OCI-LY1 (cell line): ENCODE data around the gene KCNMB2.

Experiments used
- H2AFZ ChIP-seq: fragments of 200-600 bp; sonication (generic), shearing (Covaris generic); 2 replicates; pipeline ENCODE4 v1.6.0; 2014; ENCODE audit warnings: antibody characterized with exemption, mild to moderate bottlenecking, low read length
- H3F3A ChIP-seq: fragments of 200-600 bp; sonication (generic), shearing (Covaris generic); 2 replicates; pipeline ENCODE4 v1.6.0; 2014; ENCODE audit warnings: mild to moderate bottlenecking, antibody characterized with exemption, low read length, moderate library complexity; ENCODE audit not compliant: insufficient read depth
- H3K27ac ChIP-seq: fragments of 200-600 bp; sonication (generic); 2 replicates; pipeline ENCODE4 v1.5.1; 2014; ENCODE audit warnings: low read length, mixed run types, mild to moderate bottlenecking, low read depth; ENCODE audit not compliant: poor library complexity, severe bottlenecking
- H3K27me3 ChIP-seq: fragments of 200-600 bp; sonication (generic); 2 replicates; pipeline ENCODE4 v1.6.0; 2014; ENCODE audit warnings: antibody characterized with exemption, mild to moderate bottlenecking, low read length, moderate library complexity; ENCODE audit not compliant: insufficient read depth
- H3K36me3 ChIP-seq: fragments of 200-600 bp; sonication (generic); 2 replicates; pipeline ENCODE4 v1.6.1; 2014; ENCODE audit warnings: mild to moderate bottlenecking, antibody characterized with exemption, low read length, moderate library complexity, mixed read lengths; ENCODE audit not compliant: insufficient read depth
- H3K4me1 ChIP-seq: fragments of 200-600 bp; sonication (generic); 2 replicates; pipeline ENCODE4 v1.5.1; 2014; ENCODE audit warnings: mild to moderate bottlenecking, low read length, moderate library complexity; ENCODE audit not compliant: insufficient read depth, severe bottlenecking
- H3K4me2 ChIP-seq: fragments of 200-600 bp; sonication (generic), shearing (Covaris generic); 2 replicates; pipeline ENCODE4 v1.6.1; 2014; ENCODE audit warnings: low read length
- H3K4me3 ChIP-seq: fragments of 200-600 bp; sonication (generic); 2 replicates; pipeline ENCODE4 v1.5.1; 2014; ENCODE audit warnings: low read length, low read depth, mild to moderate bottlenecking, mixed read lengths; ENCODE audit not compliant: poor library complexity, severe bottlenecking
- H3K79me2 ChIP-seq: fragments of 200-600 bp; shearing (Covaris generic); 2 replicates; pipeline ENCODE4 v1.6.1; 2016; ENCODE audit warnings: mixed run types, low read length, mixed read lengths; ENCODE audit not compliant: insufficient read depth
- H3K9ac ChIP-seq: fragments of 200-600 bp; sonication (generic), shearing (Covaris generic); 2 replicates; pipeline ENCODE4 v1.6.1; 2014; ENCODE audit warnings: mild to moderate bottlenecking, low read length, mixed read lengths
- H3K9me2 ChIP-seq: fragments of 200-600 bp; sonication (generic), shearing (Covaris generic); 2 replicates; pipeline ENCODE4 v1.6.1; 2014; ENCODE audit warnings: low read depth, mild to moderate bottlenecking, low read length, mixed read lengths
- H3K9me3 ChIP-seq: fragments of 200-600 bp; shearing (Covaris generic); 2 replicates; pipeline ENCODE4 v1.6.1; 2014; ENCODE audit warnings: low read length, mixed read lengths
- H4K20me1 ChIP-seq: fragments of 200-600 bp; sonication (generic), shearing (Covaris generic); 2 replicates; pipeline ENCODE4 v1.6.0; 2016; ENCODE audit warnings: mild to moderate bottlenecking, low read length; ENCODE audit not compliant: insufficient read depth
- CTCF ChIP-seq: fragments of 200-600 bp; sonication (generic), shearing (Covaris generic); IDR thresholded peaks from 2 replicates; pipeline ENCODE4 v1.5.1; 2017; ENCODE audit warnings: mild to moderate bottlenecking, antibody characterized with exemption, low read length, moderate library complexity, mixed read lengths
- EZH2 ChIP-seq: fragments of 200-600 bp; sonication (generic), shearing (Covaris generic); IDR thresholded peaks from 2 replicates; pipeline ENCODE4 v1.8.0; 2017; ENCODE audit warnings: borderline replicate concordance, mixed run types, mild to moderate bottlenecking, antibody characterized with exemption, low read length, moderate library complexity, mixed read lengths

The KCNMB2 gene

DNA sequence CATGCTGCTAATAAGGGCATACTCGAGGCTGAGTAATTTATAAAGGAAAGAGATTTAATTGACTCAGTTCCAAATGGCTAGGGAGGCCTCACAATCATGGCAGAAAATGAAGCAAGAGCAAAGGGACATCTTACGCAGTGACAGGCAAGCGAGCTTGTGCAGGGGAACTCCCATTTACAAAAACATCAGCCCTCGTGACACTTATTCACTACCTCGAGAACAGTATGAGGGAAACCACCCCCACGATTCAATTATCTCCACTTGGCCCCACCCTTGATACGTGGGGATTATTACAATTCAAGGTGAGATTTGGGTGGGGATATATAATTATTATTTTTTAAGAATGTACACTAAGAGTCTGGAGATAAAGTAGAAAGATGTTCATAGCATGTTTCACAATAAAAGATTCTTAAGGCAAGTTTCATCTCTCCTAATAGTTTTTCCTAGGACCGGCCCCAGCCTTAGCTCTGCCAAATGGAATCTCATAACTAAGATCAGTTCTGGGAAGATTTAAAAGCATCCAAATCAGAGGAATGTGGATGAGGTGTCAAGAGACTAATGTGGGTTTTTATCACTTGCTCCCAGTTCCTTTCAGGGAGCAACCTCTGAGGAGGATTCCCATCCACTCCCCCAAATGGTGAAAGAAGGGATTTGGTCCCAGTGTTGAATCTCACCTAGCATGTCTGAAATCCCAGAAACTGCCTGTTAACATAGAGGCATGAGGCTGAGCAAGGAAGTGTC, 314.4 kb downstream of the KCNMB2 start:
- H3K4me2 ChIP-seq: no peak overlapping the region
- no peaks in the 10 kb centered on the region for H4K20me1 ChIP-seq
- no peaks in the 10 kb centered on the region for H3K4me1 ChIP-seq
- no peaks in the 10 kb centered on the region for H3K36me3 ChIP-seq
- TF ChIP-seq EZH2 (no peak), CTCF (no peak)
- H3K9me3 ChIP-seq: no peaks in the 10 kb centered on the region
- no peak overlapping the region for H3K9ac ChIP-seq
- no peaks in the 10 kb centered on the region for H3K27me3 ChIP-seq
- H3K9me2 ChIP-seq: no peaks in the 10 kb centered on the region
- no peak overlapping the region for H3K27ac ChIP-seq
- no peak overlapping the region for H3K4me3 ChIP-seq
- no peak overlapping the region for H2AFZ ChIP-seq
- H3F3A ChIP-seq: no peaks in the 10 kb centered on the region
- no peaks in the 10 kb centered on the region for H3K79me2 ChIP-seq

GRCh38 chr3:178851564-178851963, 315.3 kb downstream of the KCNMB2 start:
- TF ChIP-seq CTCF: no peak
- TF ChIP-seq EZH2: no peak
- H3K4me2 ChIP-seq: no peak overlapping the region
- H3F3A ChIP-seq: no peaks in the 10 kb centered on the region
- no peaks in the 10 kb centered on the region for H3K4me1 ChIP-seq
- H3K27me3 ChIP-seq: no peaks in the 10 kb centered on the region
- H3K27ac ChIP-seq: no peak overlapping the region
- no peaks in the 10 kb centered on the region for H3K9me3 ChIP-seq
- H3K4me3 ChIP-seq: no peak overlapping the region
- no peak overlapping the region for H3K9ac ChIP-seq
- no peaks in the 10 kb centered on the region for H3K9me2 ChIP-seq
- H3K79me2 ChIP-seq: no peaks in the 10 kb centered on the region
- no peaks in the 10 kb centered on the region for H3K36me3 ChIP-seq
- no peak overlapping the region for H2AFZ ChIP-seq
- no peaks in the 10 kb centered on the region for H4K20me1 ChIP-seq

GRCh38 chr3:178856804-178857203, 320.6 kb downstream of the KCNMB2 start:
- no peaks in the 10 kb centered on the region for H3F3A ChIP-seq
- no peaks in the 10 kb centered on the region for H4K20me1 ChIP-seq
- no peaks in the 10 kb centered on the region for H3K9me2 ChIP-seq
- H3K4me3 ChIP-seq: no peak overlapping the region
- H3K27me3 ChIP-seq: no peaks in the 10 kb centered on the region
- no peaks in the 10 kb centered on the region for H3K79me2 ChIP-seq
- H3K36me3 ChIP-seq: no peaks in the 10 kb centered on the region
- TF ChIP-seq EZH2: no peak
- TF ChIP-seq CTCF: no peak
- no peaks in the 10 kb centered on the region for H3K9me3 ChIP-seq
- H3K9ac ChIP-seq: no peak overlapping the region
- no peak overlapping the region for H3K27ac ChIP-seq
- no peaks in the 10 kb centered on the region for H3K4me1 ChIP-seq
- no peak overlapping the region for H2AFZ ChIP-seq
- no peak overlapping the region for H3K4me2 ChIP-seq
